Measurements from ENCODE around the gene MBP. TPM values are rescaled to one million over a fixed set of nuclear protein-coding genes. Genes with fewer than 3 reads are reported as not detected.

MBP gene
- polyA plus RNA-seq, 1 donor from 2014 or later = 3.3 TPM

GRCh38 chr18:77054606-77055428 lies 77.8 kb downstream of the MBP start:
- no peak overlapping the region for H3K4me2 ChIP-seq (ENCODE audit: low read length)
- TF ChIP-seq RAD21 (conservative IDR thresholded peaks at IDR 0.05) = peak; percentile 18
- no peak for TF ChIP-seq MXI1 (conservative IDR thresholded peaks at IDR 0.05; ENCODE audit: poor library complexity, severe bottlenecking)
- TF ChIP-seq CTCF (IDR thresholded peaks at IDR 0.05; ENCODE audit: poor library complexity, severe bottlenecking) = peak; percentile 39
- H3F3A ChIP-seq (ENCODE audit: insufficient read depth, low read length, poor library complexity, severe bottlenecking) = no peaks in the 10 kb centered on the region
- no peak overlapping the region for H2AFZ ChIP-seq (ENCODE audit: low read depth, low read length)
- H3K27ac ChIP-seq (ENCODE audit: low read length) = no peak overlapping the region
- no peaks in the 10 kb centered on the region for H3K79me2 ChIP-seq (replicated peaks; ENCODE audit: insufficient read depth, low read length)
- no peaks in the 10 kb centered on the region for H3K36me3 ChIP-seq (ENCODE audit: insufficient read depth, low read length)
- H3K9me3 ChIP-seq (ENCODE audit: low read length) = no peaks in the 10 kb centered on the region
- H4K20me1 ChIP-seq (ENCODE audit: insufficient read depth) = no peaks in the 10 kb centered on the region
- no peak overlapping the region for H3K9ac ChIP-seq (ENCODE audit: low read length)
- H3K9me2 ChIP-seq (ENCODE audit: insufficient read depth, low read length) = no peaks in the 10 kb centered on the region
- H3K4me3 ChIP-seq (ENCODE audit: low read length) = no peak overlapping the region
- no peaks in the 10 kb centered on the region for H3K27me3 ChIP-seq (ENCODE audit: insufficient read depth, low read depth, low read length)

GRCh38 chr18:77054288-77054605 lies 78.3 kb downstream of the MBP start:
- no peak overlapping the region for H3K9ac ChIP-seq (ENCODE audit: low read length)

More at GRCh38 chr18:77054288-77054605, 78.3 kb downstream of the MBP start:
- Histone ChIP-seq H3K9me3 (ENCODE audit: low read length) (no peaks in the 10 kb centered on the region), H3K27me3 (ENCODE audit: insufficient read depth, low read depth, low read length) (no peaks in the 10 kb centered on the region), H3K9me2 (ENCODE audit: insufficient read depth, low read length) (no peaks in the 10 kb centered on the region), H3K4me3 (ENCODE audit: low read length) (no peak overlapping the region), H3K27ac (ENCODE audit: low read length) (no peak overlapping the region), H3K36me3 (ENCODE audit: insufficient read depth, low read length) (no peaks in the 10 kb centered on the region), H4K20me1 (ENCODE audit: insufficient read depth) (no peaks in the 10 kb centered on the region), H2AFZ (ENCODE audit: low read depth, low read length) (no peak overlapping the region), H3K79me2 (replicated peaks; ENCODE audit: insufficient read depth, low read length) (no peaks in the 10 kb centered on the region), H3K4me2 (ENCODE audit: low read length) (no peak overlapping the region), H3F3A (ENCODE audit: insufficient read depth, low read length, poor library complexity, severe bottlenecking) (no peaks in the 10 kb centered on the region)
- TF ChIP-seq SMC3 (conservative IDR thresholded peaks at IDR 0.05; ENCODE audit: poor library complexity) (no peak), EP300 (conservative IDR thresholded peaks at IDR 0.05; ENCODE audit: poor library complexity, severe bottlenecking) (no peak), CTCF (IDR thresholded peaks at IDR 0.05; ENCODE audit: poor library complexity, severe bottlenecking) (no peak), POLR2AphosphoS5 (IDR thresholded peaks at IDR 0.05) (no peak), REST (IDR thresholded peaks at IDR 0.05; ENCODE audit: borderline replicate concordance) (no peak), RAD21 (conservative IDR thresholded peaks at IDR 0.05) (no peak), TAF1 (IDR thresholded peaks at IDR 0.05; ENCODE audit: low read depth) (no peak), MXI1 (conservative IDR thresholded peaks at IDR 0.05; ENCODE audit: poor library complexity, severe bottlenecking) (no peak)

Data from neural cell (in vitro differentiated cells).